Trophoblast cell (in vitro differentiated cells and primary cell): ENCODE measurements around the gene GRID1.

Source experiments
- DNase-seq, 2 donors: peaks; one replicate each; pipeline ENCODE4 v3.0.0-alpha.2; 2016
- H2AFZ ChIP-seq: 2 replicates; pipeline ENCODE4 v1.6.1; 2013; ENCODE audit warnings: low read length, moderate library complexity, mild to moderate bottlenecking; ENCODE audit not compliant: insufficient read depth, poor library complexity
- H2AK5ac ChIP-seq: 2 replicates; pipeline ENCODE4 v1.6.1; 2013; ENCODE audit warnings: mild to moderate bottlenecking, low read length
- H2BK120ac ChIP-seq: 2 replicates; pipeline ENCODE4 v1.6.1; 2013; ENCODE audit warnings: low read length, mild to moderate bottlenecking, moderate library complexity; ENCODE audit not compliant: insufficient read depth, poor library complexity
- H2BK12ac ChIP-seq: 2 replicates; pipeline ENCODE4 v1.6.1; 2013; ENCODE audit warnings: mild to moderate bottlenecking, low read length, moderate library complexity
- H2BK5ac ChIP-seq: 2 replicates; pipeline ENCODE4 v1.6.1; 2013; ENCODE audit warnings: low read length, low read depth, moderate library complexity, mild to moderate bottlenecking; ENCODE audit not compliant: poor library complexity
- H3K14ac ChIP-seq: 2 replicates; pipeline ENCODE4 v1.6.1; 2013; ENCODE audit warnings: mild to moderate bottlenecking, low read length
- H3K18ac ChIP-seq: 2 replicates; pipeline ENCODE4 v1.6.1; 2013; ENCODE audit warnings: mild to moderate bottlenecking, low read length
- H3K23ac ChIP-seq: 2 replicates; pipeline ENCODE4 v1.6.1; 2013; ENCODE audit warnings: low read length
- H3K27ac ChIP-seq: 2 replicates; pipeline ENCODE4 v1.5.1; 2013; ENCODE audit warnings: low read depth, mild to moderate bottlenecking, inconsistent platforms, low read length, moderate library complexity
- H3K27me3 ChIP-seq: 2 replicates; pipeline ENCODE4 v1.6.1; 2013; ENCODE audit warnings: inconsistent platforms, mild to moderate bottlenecking, low read length, moderate library complexity; ENCODE audit not compliant: insufficient read depth
- H3K36me3 ChIP-seq, 2 experiments: 1 replicate in 1 of 2; 2 replicates in 1 of 2; pipeline ENCODE4 v1.6.1; 2013; ENCODE audit warnings: low read length in 2 of 2, mild to moderate bottlenecking in 2 of 2, moderate library complexity in 1 of 2; ENCODE audit not compliant: insufficient read depth in 2 of 2, control insufficient read depth in 1 of 2
- H3K4ac ChIP-seq: 2 replicates; pipeline ENCODE4 v1.6.1; 2013; ENCODE audit warnings: low read depth, mild to moderate bottlenecking, low read length, moderate library complexity
- H3K4me1 ChIP-seq, 2 experiments: 1 replicate in 1 of 2; 2 replicates in 1 of 2; pipeline ENCODE4 v1.6.1; 2013; ENCODE audit warnings: low read length in 2 of 2, mild to moderate bottlenecking in 2 of 2, moderate library complexity in 1 of 2; ENCODE audit not compliant: insufficient read depth in 2 of 2, control insufficient read depth in 1 of 2
- H3K4me2 ChIP-seq: 2 replicates; pipeline ENCODE4 v1.6.1; 2013; ENCODE audit warnings: inconsistent platforms, mild to moderate bottlenecking, low read length, moderate library complexity
- H3K4me3 ChIP-seq: 2 replicates; pipeline ENCODE4 v1.5.1; 2013; ENCODE audit warnings: mild to moderate bottlenecking, low read depth, low read length, inconsistent platforms
- H3K79me1 ChIP-seq: one replicate; pipeline ENCODE4 v1.6.1; 2013; ENCODE audit warnings: low read length
- H3K79me2 ChIP-seq: 2 replicates; pipeline ENCODE4 v1.6.1; 2013; ENCODE audit warnings: low read length, mild to moderate bottlenecking; ENCODE audit not compliant: control insufficient read depth, insufficient read depth, poor library complexity
- H3K9ac ChIP-seq: 2 replicates; pipeline ENCODE4 v1.6.1; 2013; ENCODE audit warnings: mild to moderate bottlenecking, low read length
- H3K9me3 ChIP-seq: 2 replicates; pipeline ENCODE4 v1.6.1; 2013; ENCODE audit warnings: low read depth, mild to moderate bottlenecking, control low read depth, inconsistent platforms, low read length; ENCODE audit not compliant: insufficient read depth
- H4K12ac ChIP-seq: 2 replicates; pipeline ENCODE4 v1.6.1; 2013; ENCODE audit warnings: low read depth, mild to moderate bottlenecking, low read length, moderate library complexity
- H4K8ac ChIP-seq: 2 replicates; pipeline ENCODE4 v1.6.1; 2013; ENCODE audit warnings: low read depth, mild to moderate bottlenecking, low read length, moderate library complexity
- H4K91ac ChIP-seq: one replicate; pipeline ENCODE4 v1.6.1; 2013; ENCODE audit warnings: low read depth, mild to moderate bottlenecking, low read length, moderate library complexity
- WGBS: extraction: QIAGEN DNeasy Blood & Tissue Kit; methylation state at CpG from one replicate; pipeline ENCODE4 v1.1.7; 2013; ENCODE audit warnings: missing lambda C conversion rate; ENCODE audit not compliant: insufficient read length, insufficient coverage; ENCODE audit errors: extremely low coverage; 5-methylcytosine and 5-hydroxymethylcytosine counted together

The GRID1 gene

DNA sequence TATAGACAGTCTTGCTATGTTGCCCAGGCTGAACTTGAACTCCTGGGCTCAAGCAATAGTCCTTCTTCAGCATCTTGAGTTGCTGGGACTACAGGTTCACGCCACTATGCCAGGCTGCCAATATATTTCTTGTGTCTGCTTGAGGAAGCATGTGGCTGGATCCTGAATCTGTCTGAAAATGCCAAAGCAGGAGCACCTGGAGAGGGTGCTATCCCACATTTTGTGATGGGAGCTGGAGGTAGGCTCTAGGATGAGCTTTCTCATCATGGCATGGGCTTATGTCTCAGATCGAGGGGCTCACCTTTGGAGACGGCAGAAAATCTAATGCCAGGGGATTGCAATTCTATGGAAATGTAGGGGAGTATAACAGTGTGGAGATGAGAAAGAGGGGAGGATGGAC, 744.2 kb downstream of the GRID1 start:
- no CpG with 5 or more reads among the region's 3 CpGs for WGBS
- Histone ChIP-seq H3K4me3 (no peak overlapping the region), H2AFZ (no peak overlapping the region), H2BK5ac (no peak overlapping the region), H2BK12ac (no peak overlapping the region), H3K4ac (no peak overlapping the region), H3K4me1 (no peaks in the 10 kb centered on the region), H3K27me3 (no peaks in the 10 kb centered on the region), H3K27ac (no peak overlapping the region), H4K8ac (no peak overlapping the region), H3K14ac (no peak overlapping the region), H3K36me3 (no peaks in the 10 kb centered on the region), H3K79me2 (no peaks in the 10 kb centered on the region), H2AK5ac (no peak overlapping the region), H3K18ac (no peak overlapping the region), H3K4me2 (no peak overlapping the region), H3K79me1 (no peaks in the 10 kb centered on the region), H2BK120ac (no peak overlapping the region), H3K9me3 (peaks cover 1% of the 10 kb centered on the region), H4K12ac (no peak overlapping the region), H4K91ac (no peak overlapping the region), H3K23ac (no peak overlapping the region), H3K9ac (no peak overlapping the region)
- no peak for DNase-seq

DNA sequence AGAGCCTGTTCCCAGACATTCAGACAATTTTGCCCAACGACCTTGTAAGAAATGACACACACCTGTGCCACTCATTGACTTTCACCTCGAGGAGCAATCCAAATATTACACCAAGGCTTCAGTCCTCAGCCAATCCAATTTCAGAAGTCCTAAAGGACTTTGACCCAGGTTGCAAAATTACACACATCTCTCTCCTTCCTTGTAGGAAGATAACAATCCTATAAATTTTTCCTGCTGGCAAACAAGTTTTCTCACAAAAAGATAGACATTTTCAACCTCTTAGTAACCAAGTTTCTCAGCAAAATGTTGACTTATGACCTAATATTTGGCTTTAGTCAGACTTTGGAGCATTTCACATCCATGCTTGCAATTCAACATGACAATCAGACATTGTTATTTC, 745.0 kb downstream of the GRID1 start:
- H3K14ac ChIP-seq: no peak overlapping the region
- H3K27me3 ChIP-seq: no peaks in the 10 kb centered on the region
- H3K9me3 ChIP-seq: peaks cover 1% of the 10 kb centered on the region
- H2AFZ ChIP-seq: no peak overlapping the region
- WGBS: no CpG with 5 or more reads among the region's 2 CpGs
- H3K4me3 ChIP-seq: no peak overlapping the region
- H3K18ac ChIP-seq: no peak overlapping the region
- no peak overlapping the region for H2BK12ac ChIP-seq
- no peak overlapping the region for H3K4me2 ChIP-seq
- H4K8ac ChIP-seq: no peak overlapping the region
- H2AK5ac ChIP-seq: no peak overlapping the region
- no peak overlapping the region for H4K91ac ChIP-seq
- H4K12ac ChIP-seq: no peak overlapping the region
- no peak overlapping the region for H2BK120ac ChIP-seq
- no peaks in the 10 kb centered on the region for H3K79me1 ChIP-seq
- no peaks in the 10 kb centered on the region for H3K79me2 ChIP-seq
- H3K36me3 ChIP-seq: no peaks in the 10 kb centered on the region
- no peak overlapping the region for H3K23ac ChIP-seq
- no peaks in the 10 kb centered on the region for H3K4me1 ChIP-seq
- DNase-seq: peak; percentile 27 to 93
- no peak overlapping the region for H3K4ac ChIP-seq
- no peak overlapping the region for H2BK5ac ChIP-seq
- H3K9ac ChIP-seq: no peak overlapping the region
- H3K27ac ChIP-seq: no peak overlapping the region

DNA sequence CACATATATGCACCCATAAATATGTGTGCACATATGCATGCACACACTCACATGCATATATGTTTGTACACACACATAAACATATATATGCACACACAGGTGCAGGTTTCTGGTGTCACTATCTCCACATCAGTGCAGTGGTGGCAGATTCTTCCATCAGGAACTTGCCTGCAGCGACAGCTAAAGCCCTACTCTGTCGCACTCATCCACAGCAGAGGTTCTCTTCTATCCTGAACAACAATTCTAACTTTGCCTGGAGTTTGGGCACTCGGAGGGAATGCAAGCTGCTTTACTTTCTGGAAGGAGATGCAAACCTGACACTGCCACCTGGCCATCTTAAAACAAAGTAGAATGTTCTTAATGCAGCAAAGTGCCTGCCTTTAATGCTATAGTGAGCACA, 745.8 kb downstream of the GRID1 start:
- H3K79me2 ChIP-seq: no peaks in the 10 kb centered on the region
- no CpG with 5 or more reads among the region's 3 CpGs for WGBS
- no peak overlapping the region for H2BK5ac ChIP-seq
- no peak overlapping the region for H2AFZ ChIP-seq
- H2BK12ac ChIP-seq: no peak overlapping the region
- H3K9me3 ChIP-seq: peaks cover 1% of the 10 kb centered on the region
- H3K23ac ChIP-seq: no peak overlapping the region
- H3K27me3 ChIP-seq: no peaks in the 10 kb centered on the region
- no peak overlapping the region for H3K14ac ChIP-seq
- H3K27ac ChIP-seq: no peak overlapping the region
- no peaks in the 10 kb centered on the region for H3K4me1 ChIP-seq
- H4K12ac ChIP-seq: no peak overlapping the region
- H3K4ac ChIP-seq: no peak overlapping the region
- H3K4me2 ChIP-seq: no peak overlapping the region
- peak in 1 of 2 donors; percentile 49 for DNase-seq
- H3K9ac ChIP-seq: no peak overlapping the region
- H4K91ac ChIP-seq: no peak overlapping the region
- H3K36me3 ChIP-seq: no peaks in the 10 kb centered on the region
- H2BK120ac ChIP-seq: no peak overlapping the region
- no peak overlapping the region for H3K4me3 ChIP-seq
- no peak overlapping the region for H3K18ac ChIP-seq
- H4K8ac ChIP-seq: no peak overlapping the region
- no peaks in the 10 kb centered on the region for H3K79me1 ChIP-seq
- no peak overlapping the region for H2AK5ac ChIP-seq

DNA sequence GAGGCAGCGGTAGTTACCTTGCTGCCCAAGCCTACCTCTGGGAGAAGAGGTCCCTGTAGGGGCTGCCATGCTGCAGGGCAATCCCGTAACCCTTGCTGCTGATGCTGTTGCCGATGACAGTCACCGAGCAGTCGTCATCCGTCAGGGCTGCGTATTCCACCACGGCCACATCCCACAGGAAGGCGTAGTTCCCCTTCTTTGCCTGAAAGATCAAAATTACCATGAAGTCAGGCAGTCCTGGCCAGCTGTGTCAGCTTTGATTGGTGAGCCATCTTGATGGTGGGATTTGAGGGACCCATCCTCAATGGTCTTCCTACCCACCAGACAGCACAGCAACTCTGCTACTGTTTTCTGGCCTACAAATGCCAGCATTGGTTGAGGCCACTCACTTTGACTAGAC, 746.8 kb downstream of the GRID1 start:
- no peak overlapping the region for H2BK5ac ChIP-seq
- no peak overlapping the region for H3K23ac ChIP-seq
- no peak overlapping the region for H2AK5ac ChIP-seq
- no peaks in the 10 kb centered on the region for H3K36me3 ChIP-seq
- H3K4ac ChIP-seq: no peak overlapping the region
- WGBS: no CpG with 5 or more reads among the region's 9 CpGs
- no peak overlapping the region for H3K14ac ChIP-seq
- no peaks in the 10 kb centered on the region for H3K79me2 ChIP-seq
- H3K4me1 ChIP-seq: no peaks in the 10 kb centered on the region
- H2BK12ac ChIP-seq: no peak overlapping the region
- no peaks in the 10 kb centered on the region for H3K27me3 ChIP-seq
- H3K4me3 ChIP-seq: no peak overlapping the region
- no peak overlapping the region for H4K91ac ChIP-seq
- H3K27ac ChIP-seq: no peak overlapping the region
- H3K9me3 ChIP-seq: peaks cover 1% of the 10 kb centered on the region
- H4K8ac ChIP-seq: no peak overlapping the region
- H4K12ac ChIP-seq: no peak overlapping the region
- no peak overlapping the region for H3K9ac ChIP-seq
- H3K4me2 ChIP-seq: no peak overlapping the region
- no peaks in the 10 kb centered on the region for H3K79me1 ChIP-seq
- H2BK120ac ChIP-seq: no peak overlapping the region
- no peak overlapping the region for H3K18ac ChIP-seq
- H2AFZ ChIP-seq: no peak overlapping the region
- DNase-seq: no peak
